GM23248 (cell line): ENCODE results near the gene DROSHA. TPM values are rescaled to one million over a fixed set of nuclear protein-coding genes. Genes with fewer than 3 reads are reported as not detected.
"Not testable (repeated sequence)": the region's sequence is repeated elsewhere in the genome, so short reads cannot be mapped to it uniquely, and the experiment has no call there.

Experiments
- DNase-seq: peaks from one replicate; pipeline ENCODE4 v3.0.0-alpha.2; 2015
- H2AFZ ChIP-seq: fragments of 200-600 bp; sonication (generic); 2 replicates; pipeline ENCODE4 v1.6.1; 2016; ENCODE audit warnings: antibody characterized with exemption
- H3F3A ChIP-seq: fragments of 200-600 bp; sonication (generic); 2 replicates; pipeline ENCODE4 v1.6.1; 2016; ENCODE audit warnings: mild to moderate bottlenecking, antibody characterized with exemption, mixed run types; ENCODE audit not compliant: insufficient read depth
- H3K27ac ChIP-seq: fragments of 200-600 bp; sonication (generic); 2 replicates; pipeline ENCODE4 v1.5.1; 2016; ENCODE audit warnings: mild to moderate bottlenecking
- H3K27me3 ChIP-seq: fragments of 200-600 bp; sonication (generic); replicated peaks from 2 replicates; pipeline ENCODE4 v1.6.1; 2016; ENCODE audit warnings: mild to moderate bottlenecking; ENCODE audit not compliant: insufficient read depth
- H3K36me3 ChIP-seq: fragments of 200-600 bp; sonication (generic); 2 replicates; pipeline ENCODE4 v1.6.1; 2016; ENCODE audit warnings: low read depth, mild to moderate bottlenecking
- H3K4me1 ChIP-seq: fragments of 200-600 bp; sonication (generic); 2 replicates; pipeline ENCODE4 v1.6.1; 2016; ENCODE audit warnings: mild to moderate bottlenecking; ENCODE audit not compliant: insufficient read depth
- H3K4me2 ChIP-seq: fragments of 200-600 bp; sonication (generic); one replicate; pipeline ENCODE4 v1.6.1; 2016; ENCODE audit warnings: mild to moderate bottlenecking; ENCODE audit not compliant: unreplicated experiment
- H3K4me3 ChIP-seq: fragments of 200-600 bp; sonication (generic); 2 replicates; pipeline ENCODE4 v1.5.1; 2016; ENCODE audit warnings: mild to moderate bottlenecking
- H3K79me2 ChIP-seq: fragments of 200-600 bp; sonication (generic); 2 replicates; pipeline ENCODE4 v1.6.1; 2016; ENCODE audit warnings: mild to moderate bottlenecking; ENCODE audit not compliant: insufficient read depth
- H3K9ac ChIP-seq: fragments of 200-600 bp; sonication (generic); 2 replicates; pipeline ENCODE4 v1.6.1; 2016; ENCODE audit warnings: mild to moderate bottlenecking
- H3K9me2 ChIP-seq: fragments of 200-600 bp; sonication (generic); 2 replicates; pipeline ENCODE4 v1.6.1; 2016; ENCODE audit warnings: mixed run types, mild to moderate bottlenecking, moderate library complexity; ENCODE audit not compliant: insufficient read depth
- H3K9me3 ChIP-seq: fragments of 200-600 bp; sonication (generic); one replicate; pipeline ENCODE4 v1.6.1; 2017; ENCODE audit warnings: low read depth
- H4K20me1 ChIP-seq: fragments of 200-600 bp; sonication (generic); 2 replicates; pipeline ENCODE4 v1.6.0; 2016; ENCODE audit not compliant: insufficient read depth
- EZH2 ChIP-seq: fragments of 200-600 bp; sonication (generic); IDR thresholded peaks from 2 replicates; pipeline ENCODE4 v1.6.1; 2018; ENCODE audit warnings: antibody characterized with exemption, mild to moderate bottlenecking; ENCODE audit not compliant: insufficient read depth, poor library complexity, severe bottlenecking
- EZH2phosphoT487 ChIP-seq: fragments of 200-600 bp; sonication (generic); IDR thresholded peaks from 2 replicates; pipeline ENCODE4 v1.6.1; 2018; ENCODE audit warnings: antibody characterized with exemption, moderate library complexity, mild to moderate bottlenecking, low read depth; ENCODE audit not compliant: insufficient read depth
- WGBS, 2 experiments: methylation state at CpG; one replicate each; pipeline ENCODE4 v1.1.6; 2015 to 2017; ENCODE audit warnings: low lambda C conversion rate in 2 of 2, low coverage in 1 of 2; ENCODE audit errors: missing lambda C conversion rate in 2 of 2; 5-methylcytosine and 5-hydroxymethylcytosine counted together
- in situ Hi-C: fragments of 300-500 bp; cut with MboI; formaldehyde crosslinking; loops from 2 replicates; pipeline ENCODE4 v1.15.0; 2020
- polyA plus RNA-seq: library from polyadenylated mRNA; unstranded; fragments of >200 nt; fragmentation: Nextera tagmentation; extraction: Ambion mirVana; gene quantifications from 2 replicates; pipeline ENCODE4 v1.2.1, GENCODE V29; 2016
- total RNA-seq: library from RNA; depleted of rRNA; stranded (reverse); fragments of >200 nt; shearing (Covaris generic); gene quantifications from 2 replicates; pipeline ENCODE4 v1.2.3, GENCODE V29; 2014

Gene DROSHA
- total and polyA plus RNA-seq, 2 experiments from 2014 or later = 26.0 to 28.7 TPM

- Histone ChIP-seq H3K4me2 (no peak overlapping the region), H3K27ac (no peak overlapping the region)
Observed at GRCh38 chr5:31553863-31554262, 22.0 kb upstream of the DROSHA start.

GRCh38 chr5:31551878-31552277 lies 20.0 kb upstream of the DROSHA start:
- 98 to 100% methylated on average over 3 of the region's 3 CpGs for WGBS, 2 experiments
- H3K79me2 ChIP-seq = no peaks in the 10 kb centered on the region
- no peak for DNase-seq
- H3F3A ChIP-seq = peaks cover 19% of the 10 kb centered on the region; the same call in 1 of the 2 replicates
- no peaks in the 10 kb centered on the region for H3K27me3 ChIP-seq
- no peaks in the 10 kb centered on the region for H3K9me2 ChIP-seq
- H3K4me3 ChIP-seq = no peak overlapping the region
- H3K36me3 ChIP-seq = peaks cover 33% of the 10 kb centered on the region
- H3K4me1 ChIP-seq = peaks cover 13% of the 10 kb centered on the region
- H3K4me2 ChIP-seq = no peak overlapping the region
- TF ChIP-seq EZH2phosphoT487 = no peak
- TF ChIP-seq EZH2 = no peak
- H2AFZ ChIP-seq = no peak overlapping the region
- no peaks in the 10 kb centered on the region for H4K20me1 ChIP-seq
- no peak overlapping the region for H3K27ac ChIP-seq
- no peak overlapping the region for H3K9ac ChIP-seq
- no peaks in the 10 kb centered on the region for H3K9me3 ChIP-seq
- in situ Hi-C loops = no loop called here

More at GRCh38 chr5:31553863-31554262, 22.0 kb upstream of the DROSHA start:
- Histone ChIP-seq H3K9me3 (no peaks in the 10 kb centered on the region), H3K9ac (no peak overlapping the region), H3K79me2 (no peaks in the 10 kb centered on the region), H3K4me1 (peaks cover 13% of the 10 kb centered on the region), H3K9me2 (no peaks in the 10 kb centered on the region), H3K36me3 (peaks cover 33% of the 10 kb centered on the region), H4K20me1 (no peaks in the 10 kb centered on the region), H3K27me3 (no peaks in the 10 kb centered on the region), H3F3A (peaks cover 19% of the 10 kb centered on the region; the same call in 1 of the 2 replicates), H2AFZ (no peak overlapping the region), H3K4me3 (no peak overlapping the region)
- in situ Hi-C loops = no loop called here
- peak; percentile 23 for DNase-seq
- TF ChIP-seq EZH2phosphoT487 = no peak
- TF ChIP-seq EZH2 = no peak

- in situ Hi-C loops, H3K9me2 ChIP-seq, H3K27ac ChIP-seq, H3K27me3 ChIP-seq, H3K9me3 ChIP-seq, H2AFZ ChIP-seq, H3K4me1 ChIP-seq, DNase-seq, H3K4me2 ChIP-seq, H4K20me1 ChIP-seq, H3K9ac ChIP-seq, H3K79me2 ChIP-seq, H3K4me3 ChIP-seq: not testable (repeated sequence)
- Histone ChIP-seq H3F3A (peaks cover 12% of the 10 kb centered on the region; the same call in 1 of the 2 replicates), H3K36me3 (peaks cover 40% of the 10 kb centered on the region)
- WGBS, 2 experiments = 98 to 100% methylated on average over 2 of the region's 2 CpGs
Observed at GRCh38 chr5:31549114-31549513, 17.2 kb upstream of the DROSHA start.

- no peak overlapping the region for H2AFZ ChIP-seq
Observed at GRCh38 chr5:31537851-31538250, 6.0 kb upstream of the DROSHA start.

GRCh38 chr5:31537349-31537748 lies 5.5 kb upstream of the DROSHA start:
- Histone ChIP-seq H3K4me3 (no peak overlapping the region), H3K4me1 (peaks cover 15% of the 10 kb centered on the region; the same call in 1 of the 2 replicates), H3K9me2 (no peaks in the 10 kb centered on the region), H3K9ac (no peak overlapping the region), H3K27ac (no peak overlapping the region), H4K20me1 (no peaks in the 10 kb centered on the region), H3K9me3 (no peaks in the 10 kb centered on the region), H3K27me3 (no peaks in the 10 kb centered on the region), H3K36me3 (peaks cover 61% of the 10 kb centered on the region), H2AFZ (no peak overlapping the region), H3K4me2 (no peak overlapping the region), H3F3A (peaks cover 6% of the 10 kb centered on the region), H3K79me2 (peaks cover 63% of the 10 kb centered on the region)
- in situ Hi-C loops = no loop called here
- TF ChIP-seq EZH2 (no peak), EZH2phosphoT487 (no peak)
- DNase-seq = no peak

More at GRCh38 chr5:31537851-31538250, 6.0 kb upstream of the DROSHA start:
- 72 to 73% methylated on average over 4 of the region's 4 CpGs for WGBS, 2 experiments
- TF ChIP-seq EZH2 (no peak), EZH2phosphoT487 (no peak)
- H3K4me3 ChIP-seq = no peak overlapping the region
- in situ Hi-C loops = no loop called here
- H3K9me2 ChIP-seq = no peaks in the 10 kb centered on the region
- no peaks in the 10 kb centered on the region for H4K20me1 ChIP-seq
- peaks cover 58% of the 10 kb centered on the region for H3K79me2 ChIP-seq
- H3K27ac ChIP-seq = no peak overlapping the region
- peaks cover 15% of the 10 kb centered on the region; the same call in 1 of the 2 replicates for H3K4me1 ChIP-seq
- no peaks in the 10 kb centered on the region for H3K27me3 ChIP-seq
- no peak overlapping the region for H3K9ac ChIP-seq
- no peak overlapping the region for H3K4me2 ChIP-seq
- DNase-seq = no peak
- H3K9me3 ChIP-seq = no peaks in the 10 kb centered on the region
- H3K36me3 ChIP-seq = peaks cover 66% of the 10 kb centered on the region
- H3F3A ChIP-seq = peaks cover 1% of the 10 kb centered on the region
